GM18951 (cell line): ENCODE results near the gene CAPNS1.
A peak's percentile ranks its signal among the peaks of the same experiment; 100 is the strongest.

ENCODE experiments used
- POLR2A ChIP-seq: IDR thresholded peaks from 4 replicates; pipeline ENCODE4 v1.6.1; 2011; ENCODE audit warnings: mild to moderate bottlenecking; ENCODE audit not compliant: insufficient read length, insufficient read depth; ENCODE audit errors: extremely low read depth
- in situ Hi-C: fragments of 300-500 bp; cut with MboI; formaldehyde crosslinking; loops from one replicate; pipeline ENCODE4 v1.12.0; 2022; ENCODE audit warnings: low sequenced_read_pairs, mixed read lengths, inconsistent platforms; ENCODE audit not compliant: unreplicated experiment

Gene CAPNS1

DNA sequence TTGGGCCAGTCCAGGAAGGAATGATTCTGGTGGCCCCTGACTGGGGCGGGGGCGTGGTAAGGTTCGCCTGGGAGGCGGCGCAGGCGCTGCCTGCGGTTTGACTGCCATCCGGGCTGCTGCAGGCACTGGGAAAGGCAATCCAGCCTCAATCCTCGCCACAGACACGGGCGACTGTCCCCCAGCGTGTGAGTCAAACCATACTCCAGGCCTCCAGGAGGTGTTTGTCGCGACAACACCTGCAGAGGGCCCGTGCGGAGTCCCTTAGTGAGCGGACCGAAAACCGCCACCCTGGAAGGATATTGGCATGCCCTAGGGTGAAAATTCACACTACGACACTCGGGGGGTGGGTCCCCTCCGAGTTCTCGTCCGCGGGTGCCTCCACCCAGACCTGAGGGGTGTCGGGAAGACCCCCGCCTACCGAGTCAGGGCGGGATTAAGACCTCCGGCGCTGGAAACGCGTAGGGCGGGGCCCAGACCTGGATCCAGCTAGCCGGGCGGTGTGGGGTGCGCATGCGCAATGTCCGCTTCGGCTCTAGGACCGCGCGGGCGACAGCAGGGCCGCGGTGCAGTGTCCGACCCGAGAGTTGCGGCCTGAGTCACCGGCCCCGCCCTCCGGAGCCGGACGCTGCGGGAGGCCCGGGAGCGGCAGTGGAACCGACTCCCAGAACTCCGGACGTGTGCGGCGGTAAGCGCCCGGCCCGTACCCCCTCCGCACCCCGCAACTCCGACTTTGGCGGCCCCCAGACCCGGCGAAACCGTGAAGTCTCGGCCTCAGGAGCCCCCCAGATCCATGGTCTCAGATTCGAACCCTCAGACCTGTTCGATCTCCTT is at the start of gene CAPNS1:
TSS of gene CAPNS1 (plus strand) at position 594 of the 831 bp plus-strand sequence. CDS start 946 bp downstream, outside the sequence.
- in situ Hi-C loops, result no loop called here
- peak; percentile 86 for TF ChIP-seq POLR2A

DNA sequence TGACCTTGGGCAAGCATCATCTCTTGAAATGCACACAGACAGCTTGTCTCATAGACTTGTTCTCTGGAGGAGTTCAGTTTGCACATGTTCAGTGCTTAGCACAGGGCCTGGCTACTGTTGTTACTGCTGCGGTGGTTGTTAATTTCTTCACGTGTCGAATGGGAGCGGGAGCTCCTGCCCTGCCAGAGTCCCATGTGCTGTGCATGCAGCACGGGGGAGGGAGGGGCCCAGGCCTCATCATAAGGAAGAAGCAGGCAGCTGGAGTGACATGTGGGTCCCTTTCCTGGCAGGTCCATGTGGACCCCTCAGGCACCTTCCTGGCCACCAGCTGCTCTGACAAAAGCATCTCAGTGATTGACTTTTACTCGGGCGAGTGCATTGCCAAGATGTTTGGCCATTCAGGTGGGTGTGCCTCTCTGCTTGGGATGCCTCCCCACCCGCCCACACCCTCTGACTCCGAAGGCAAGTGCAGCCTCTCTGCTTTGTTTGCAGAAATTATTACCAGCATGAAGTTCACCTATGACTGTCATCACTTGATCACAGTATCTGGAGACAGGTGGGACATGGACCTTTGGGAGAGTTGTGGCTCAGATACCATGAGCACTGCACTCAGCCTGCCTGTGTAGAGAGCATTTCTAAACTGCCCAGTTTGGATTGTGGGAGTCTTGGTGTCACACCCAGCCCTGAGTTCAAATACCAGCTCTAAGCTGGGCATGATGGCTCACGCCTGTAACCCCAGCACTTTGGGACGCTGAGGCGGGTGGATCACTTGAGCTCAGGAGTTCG is 48.8 kb upstream of the CAPNS1 start:
- TF ChIP-seq POLR2A, result no peak
- in situ Hi-C loops, result no loop called here

DNA sequence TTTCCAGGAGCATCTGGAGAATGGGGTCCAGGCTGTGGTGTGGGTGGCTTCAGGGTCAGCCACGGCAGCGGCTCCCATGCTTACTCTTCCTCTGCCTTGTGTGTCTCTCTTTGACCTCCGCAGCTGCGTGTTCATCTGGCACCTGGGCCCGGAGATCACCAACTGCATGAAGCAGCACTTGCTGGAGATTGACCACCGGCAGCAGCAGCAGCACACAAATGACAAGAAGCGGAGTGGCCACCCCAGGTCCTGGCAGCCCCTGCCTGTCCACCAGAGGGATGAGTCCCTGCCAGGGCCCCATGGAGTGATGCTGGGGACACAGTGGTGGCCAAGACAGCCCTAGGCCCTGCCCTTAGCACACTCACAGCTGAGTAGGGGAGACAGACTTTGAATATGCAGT is 47.3 kb upstream of the CAPNS1 start:
- TF ChIP-seq POLR2A, result no peak
- in situ Hi-C loops, result no loop called here

DNA sequence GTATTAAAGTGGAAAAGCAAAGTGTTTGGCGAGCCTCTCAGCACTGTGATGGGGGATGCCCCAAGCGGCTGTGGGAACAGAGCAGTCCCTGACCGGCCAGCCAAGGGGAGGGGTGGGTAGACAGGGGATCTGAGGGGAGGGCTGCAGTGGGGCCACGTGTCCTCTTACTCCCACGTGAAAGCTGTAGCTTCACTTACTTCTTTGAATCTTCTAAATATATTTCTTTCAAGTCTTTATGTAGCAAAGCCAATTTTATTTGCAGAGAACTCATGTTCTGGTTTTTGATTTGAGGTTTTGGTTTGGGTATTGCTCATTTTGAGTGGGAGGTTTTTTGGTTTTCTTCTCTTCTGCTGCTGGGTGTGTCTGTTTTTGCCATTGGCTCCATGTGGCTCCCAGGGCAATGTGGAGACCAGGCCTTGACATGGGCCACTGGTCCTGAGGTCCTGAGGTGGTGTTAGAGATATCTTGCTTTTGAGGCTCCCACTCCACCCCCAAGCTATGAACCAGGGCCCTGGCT is 46.7 kb upstream of the CAPNS1 start:
- in situ Hi-C loops, result no loop called here
- no peak for TF ChIP-seq POLR2A

DNA sequence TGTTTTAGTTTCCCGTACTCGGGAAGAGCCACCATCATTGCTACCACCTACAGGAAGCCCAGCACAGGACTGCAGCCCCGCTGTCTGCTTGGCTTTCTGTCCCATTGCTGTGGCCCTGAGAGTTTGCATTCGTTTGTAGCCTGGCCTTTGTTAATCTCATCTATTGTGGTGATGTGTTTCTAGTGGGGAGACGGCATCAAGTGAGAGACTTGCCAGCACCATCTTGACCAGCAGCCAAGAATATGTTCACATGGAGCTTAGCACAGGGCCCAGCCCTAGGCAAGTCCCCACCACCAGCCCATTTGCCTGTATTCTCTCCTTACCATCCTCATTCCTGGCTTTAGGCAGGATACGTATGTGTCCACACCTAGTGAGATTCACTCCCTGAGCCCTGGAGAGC is 46.2 kb upstream of the CAPNS1 start:
- TF ChIP-seq POLR2A, result no peak
- in situ Hi-C loops, result no loop called here

DNA sequence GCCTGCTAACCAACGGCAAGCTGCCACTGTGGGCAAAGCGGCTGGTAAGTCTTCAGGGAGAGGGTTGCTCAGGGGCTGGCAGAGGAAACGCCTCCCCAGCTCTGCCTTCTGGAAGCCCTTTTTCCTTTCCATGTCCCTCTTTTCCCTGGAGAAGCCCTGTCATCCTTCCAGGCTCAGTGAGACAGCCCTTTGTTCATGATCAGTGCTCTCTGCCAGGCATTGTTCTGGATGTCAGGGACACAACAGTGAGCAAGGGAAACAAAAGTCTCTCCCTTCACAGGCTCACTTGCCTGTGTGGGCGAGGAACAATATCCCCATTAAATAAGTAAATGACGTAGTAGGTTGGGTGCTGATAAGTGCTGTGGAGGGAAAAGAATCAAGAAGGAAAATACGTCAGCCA is 42.8 kb upstream of the CAPNS1 start:
- TF ChIP-seq POLR2A, result no peak
- in situ Hi-C loops, result no loop called here

DNA sequence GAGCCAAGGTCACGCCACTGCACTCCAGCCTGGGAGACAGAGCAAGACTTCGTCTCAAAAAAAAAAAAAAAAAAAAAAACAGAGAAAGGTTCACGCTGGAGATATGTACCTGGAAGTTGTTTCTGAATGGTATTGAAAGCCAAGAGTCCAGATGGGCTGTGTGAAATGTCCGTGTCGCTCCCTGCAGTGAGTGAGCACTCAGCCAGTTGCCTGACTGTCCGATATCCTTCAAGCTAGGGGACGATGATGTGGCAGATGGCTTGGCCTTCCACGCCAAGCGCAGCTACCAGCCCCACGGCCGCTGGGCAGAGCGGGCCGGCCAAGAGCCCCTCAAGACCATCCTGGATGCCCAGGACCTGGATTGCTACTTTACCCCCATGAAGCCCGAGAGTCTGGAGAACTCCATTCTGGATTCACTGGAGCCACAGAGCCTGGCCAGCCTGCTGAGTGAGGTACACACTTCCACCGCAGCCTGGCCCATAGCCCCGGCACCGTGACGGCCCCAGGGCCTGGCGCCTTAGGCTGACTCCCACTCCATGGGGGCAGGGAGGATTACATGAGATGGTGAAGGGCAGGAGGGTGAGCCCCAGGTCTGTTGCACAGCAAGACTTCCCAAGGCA is 40.6 kb upstream of the CAPNS1 start:
- no peak for TF ChIP-seq POLR2A
- in situ Hi-C loops, result no loop called here

DNA sequence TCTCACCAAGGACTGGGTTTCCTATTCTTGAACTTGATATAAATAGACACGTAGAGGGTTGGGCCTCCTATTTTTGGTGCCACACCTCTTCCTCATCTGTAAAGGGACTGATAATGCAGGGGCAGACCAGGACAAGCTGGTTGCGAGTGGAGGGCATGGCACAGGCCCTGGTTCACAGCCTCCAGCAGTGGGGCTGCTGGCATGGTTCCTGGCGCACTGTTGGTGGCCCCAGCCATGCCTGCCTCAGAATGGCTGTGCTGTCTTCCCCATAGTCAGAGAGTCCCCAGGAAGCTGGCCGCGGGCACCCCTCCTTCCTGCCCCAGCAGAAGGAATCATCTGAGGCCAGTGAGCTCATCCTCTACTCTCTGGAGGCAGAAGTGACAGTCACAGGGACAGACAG is 39.4 kb upstream of the CAPNS1 start:
- in situ Hi-C loops, result no loop called here
- TF ChIP-seq POLR2A, result no peak

DNA sequence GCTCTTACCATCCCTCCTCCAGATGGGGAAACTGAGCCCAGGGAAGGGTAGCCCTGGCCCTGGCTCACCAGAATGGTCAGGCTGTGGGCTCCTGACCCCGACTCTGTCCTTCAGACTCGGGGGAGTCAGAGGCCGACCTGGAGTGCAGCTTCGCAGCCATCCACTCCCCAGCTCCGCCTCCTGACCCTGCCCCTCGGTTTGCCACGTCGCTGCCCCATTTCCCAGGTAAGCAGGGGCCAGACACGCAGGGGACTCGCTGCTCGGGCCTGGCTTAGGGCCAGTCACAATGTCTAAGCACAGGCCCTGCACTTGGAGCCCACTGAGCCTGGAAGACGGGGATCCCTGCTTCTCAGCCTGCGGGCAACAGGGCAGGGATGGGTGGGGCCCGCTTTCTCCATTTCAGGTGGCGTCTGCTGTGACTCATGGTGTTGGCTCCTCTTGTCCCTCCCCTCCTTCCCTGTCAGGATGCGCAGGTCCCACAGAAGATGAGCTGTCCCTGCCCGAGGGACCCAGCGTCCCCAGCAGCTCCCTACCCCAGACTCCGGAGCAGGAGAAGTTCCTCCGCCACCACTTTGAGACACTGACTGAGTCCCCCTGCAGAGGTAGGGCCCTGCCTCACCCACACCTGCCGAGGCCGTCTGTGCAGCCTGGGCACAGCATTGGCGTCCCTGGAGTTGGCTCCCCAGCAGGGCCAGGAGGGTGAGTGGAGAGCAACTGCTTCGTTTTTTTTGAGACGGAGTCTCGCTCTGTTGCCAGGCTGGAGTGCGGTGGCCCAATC is 38.1 kb upstream of the CAPNS1 start:
- TF ChIP-seq POLR2A, result no peak
- in situ Hi-C loops, result no loop called here

DNA sequence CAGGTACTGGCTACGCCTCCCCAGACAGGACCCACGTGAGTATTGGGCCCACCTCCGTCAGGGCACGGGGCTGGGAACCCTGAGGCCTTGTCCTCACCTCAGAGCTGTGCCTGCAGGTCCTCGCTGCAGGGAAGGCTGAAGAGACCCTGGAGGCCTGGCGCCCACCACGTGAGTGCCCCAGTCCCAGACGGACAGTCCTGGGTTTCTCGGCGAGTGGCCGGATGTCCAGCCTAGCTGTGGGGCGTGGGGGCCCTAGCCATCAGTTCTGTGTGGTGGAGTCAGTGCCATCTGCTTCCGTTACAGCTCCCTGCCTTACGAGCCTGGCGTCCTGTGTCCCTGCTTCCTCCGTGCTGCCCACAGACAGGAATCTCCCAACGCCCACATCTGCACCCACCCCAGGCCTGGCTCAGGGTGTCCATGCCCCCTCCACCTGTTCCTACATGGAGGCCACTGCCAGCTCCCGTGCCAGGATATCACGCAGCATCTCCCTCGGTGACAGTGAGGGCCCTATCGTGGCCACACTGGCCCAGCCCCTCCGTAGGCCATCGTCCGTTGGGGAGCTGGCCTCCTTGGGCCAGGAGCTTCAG is 36.7 kb upstream of the CAPNS1 start:
- no peak for TF ChIP-seq POLR2A
- in situ Hi-C loops, result no loop called here

DNA sequence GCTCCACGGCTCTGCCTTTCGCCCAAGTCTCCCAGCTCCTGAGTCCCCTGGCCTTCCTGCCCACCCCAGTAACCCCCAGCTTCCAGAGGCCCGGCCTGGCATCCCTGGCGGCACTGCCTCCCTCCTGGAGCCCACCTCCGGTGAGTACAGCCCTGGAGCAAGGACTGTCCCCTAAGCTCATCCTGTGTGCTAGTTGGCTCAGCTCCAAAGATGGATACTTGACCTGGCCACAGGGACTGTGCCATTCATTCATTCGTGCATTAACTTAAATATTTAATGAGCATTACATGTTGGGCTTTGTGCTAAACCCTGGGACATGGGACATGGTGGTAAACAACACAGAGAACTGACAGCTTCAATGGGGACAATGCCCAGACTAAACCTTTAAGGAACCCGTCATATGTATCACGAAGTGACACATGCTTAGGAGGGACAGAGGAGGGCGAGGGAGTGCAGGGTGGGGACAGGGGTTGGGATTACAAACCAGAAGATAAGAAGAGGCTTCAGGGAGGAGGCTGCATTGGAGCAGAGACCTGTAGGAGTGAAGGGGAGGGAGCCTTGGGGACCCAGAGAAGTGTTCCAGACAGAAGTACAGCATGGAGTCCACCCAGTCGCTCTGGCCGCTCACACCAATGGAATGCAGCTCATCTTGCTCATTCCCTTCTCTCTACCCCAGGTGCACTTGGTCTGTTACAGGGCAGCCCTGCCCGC is 35.9 kb upstream of the CAPNS1 start:
- in situ Hi-C loops, result no loop called here

DNA sequence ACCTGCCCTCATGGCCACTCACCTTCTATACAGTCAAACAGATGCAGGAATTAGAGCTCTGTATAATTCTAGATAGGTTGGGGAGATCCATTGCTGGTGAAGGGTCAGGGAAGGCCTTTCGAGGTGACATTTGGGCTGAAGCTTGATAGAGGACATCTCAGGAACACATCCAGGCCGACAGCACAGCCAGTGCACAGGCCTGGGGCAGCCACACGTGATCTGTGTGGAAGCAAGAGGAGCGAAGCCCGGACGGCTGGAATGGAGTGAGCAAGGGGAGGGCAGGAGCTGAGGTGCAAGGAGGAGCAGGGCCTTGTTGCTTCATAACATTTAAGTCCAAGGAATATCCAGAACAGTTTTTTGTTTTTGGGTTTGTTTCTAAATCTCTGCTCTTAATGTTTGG is 33.4 kb upstream of the CAPNS1 start:
- no peak for TF ChIP-seq POLR2A
- in situ Hi-C loops, result no loop called here

More for the DNA sequence above, 35.9 kb upstream of the CAPNS1 start:
- TF ChIP-seq POLR2A, result no peak

DNA sequence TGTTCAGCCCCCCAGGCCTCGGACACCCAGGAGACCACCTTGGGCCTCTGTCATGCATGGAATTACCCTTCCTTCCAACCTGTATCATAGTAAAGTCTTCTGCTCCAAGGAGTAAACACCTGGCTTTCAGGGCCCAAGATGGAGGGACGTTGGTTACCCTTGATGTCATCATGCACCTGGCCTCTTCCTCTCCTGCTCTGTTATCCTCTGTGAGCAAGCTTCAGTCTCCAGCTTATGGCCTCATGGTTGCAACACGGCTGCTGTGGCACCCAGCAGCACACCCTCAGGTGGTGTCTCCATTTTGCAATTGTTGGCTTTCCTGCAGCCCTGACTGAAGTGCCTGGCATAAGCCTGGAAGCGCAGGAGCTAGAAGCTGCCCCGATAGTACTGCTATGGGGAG is 32.9 kb upstream of the CAPNS1 start:
- in situ Hi-C loops, result no loop called here
- TF ChIP-seq POLR2A, result no peak
